ENCODE measurements around the gene PPL.

DNA sequence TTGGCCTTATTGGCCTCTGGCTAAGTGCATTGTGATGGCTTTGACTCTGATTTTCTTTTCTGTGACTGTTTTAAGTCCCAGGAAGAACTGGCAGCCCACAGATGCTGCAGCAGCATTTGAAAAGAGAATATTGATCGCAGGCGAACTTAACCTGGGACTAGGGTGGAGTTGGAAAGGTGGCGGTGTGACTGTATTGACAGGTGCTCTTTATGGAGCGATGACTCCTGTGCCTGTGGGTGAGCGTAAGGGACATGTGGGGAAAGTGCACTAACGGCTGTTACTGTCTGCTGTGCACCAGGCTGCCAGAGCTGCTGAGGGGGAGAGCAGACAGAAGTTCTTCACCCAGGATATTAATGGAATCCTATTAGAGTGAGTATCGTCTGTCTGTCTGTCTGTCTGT, 68.4 kb downstream of the PPL start:
- TF ChIP-seq, protein P1, sequence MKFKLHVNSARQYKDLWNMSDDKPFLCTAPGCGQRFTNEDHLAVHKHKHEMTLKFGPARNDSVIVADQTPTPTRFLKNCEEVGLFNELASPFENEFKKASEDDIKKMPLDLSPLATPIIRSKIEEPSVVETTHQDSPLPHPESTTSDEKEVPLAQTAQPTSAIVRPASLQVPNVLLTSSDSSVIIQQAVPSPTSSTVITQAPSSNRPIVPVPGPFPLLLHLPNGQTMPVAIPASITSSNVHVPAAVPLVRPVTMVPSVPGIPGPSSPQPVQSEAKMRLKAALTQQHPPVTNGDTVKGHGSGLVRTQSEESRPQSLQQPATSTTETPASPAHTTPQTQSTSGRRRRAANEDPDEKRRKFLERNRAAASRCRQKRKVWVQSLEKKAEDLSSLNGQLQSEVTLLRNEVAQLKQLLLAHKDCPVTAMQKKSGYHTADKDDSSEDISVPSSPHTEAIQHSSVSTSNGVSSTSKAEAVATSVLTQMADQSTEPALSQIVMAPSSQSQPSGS (tag by site-specific recombination; IDR thresholded peaks at IDR 0.05; ENCODE audit: low read depth): no peak
- TF ChIP-seq, protein P2, sequence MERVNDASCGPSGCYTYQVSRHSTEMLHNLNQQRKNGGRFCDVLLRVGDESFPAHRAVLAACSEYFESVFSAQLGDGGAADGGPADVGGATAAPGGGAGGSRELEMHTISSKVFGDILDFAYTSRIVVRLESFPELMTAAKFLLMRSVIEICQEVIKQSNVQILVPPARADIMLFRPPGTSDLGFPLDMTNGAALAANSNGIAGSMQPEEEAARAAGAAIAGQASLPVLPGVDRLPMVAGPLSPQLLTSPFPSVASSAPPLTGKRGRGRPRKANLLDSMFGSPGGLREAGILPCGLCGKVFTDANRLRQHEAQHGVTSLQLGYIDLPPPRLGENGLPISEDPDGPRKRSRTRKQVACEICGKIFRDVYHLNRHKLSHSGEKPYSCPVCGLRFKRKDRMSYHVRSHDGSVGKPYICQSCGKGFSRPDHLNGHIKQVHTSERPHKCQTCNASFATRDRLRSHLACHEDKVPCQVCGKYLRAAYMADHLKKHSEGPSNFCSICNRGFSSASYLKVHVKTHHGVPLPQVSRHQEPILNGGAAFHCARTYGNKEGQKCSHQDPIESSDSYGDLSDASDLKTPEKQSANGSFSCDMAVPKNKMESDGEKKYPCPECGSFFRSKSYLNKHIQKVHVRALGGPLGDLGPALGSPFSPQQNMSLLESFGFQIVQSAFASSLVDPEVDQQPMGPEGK (tag by site-specific recombination; IDR thresholded peaks at IDR 0.05): no peak
- TF ChIP-seq ZIC2 (tag by site-specific recombination; IDR thresholded peaks at IDR 0.05) (no peak), TCF7L2 (IDR thresholded peaks at IDR 0.05; ENCODE audit: borderline replicate concordance, low read depth, low read length) (no peak), ZNF544 (tag by site-specific recombination; IDR thresholded peaks at IDR 0.05) (no peak)

Data from HEK293 (cell line).